Calu3 (cell line): ENCODE results near the gene CNTN5. TPM values are rescaled to one million over a fixed set of nuclear protein-coding genes. Genes with fewer than 3 reads are reported as not detected.

Experiments used
- BruUV-seq: library from RNA; stranded (reverse); fragments of 400-500 nt; replicated peaks from 2 replicates; lab custom pipeline; 2021; lab: Mats Ljungman, UMichigan
- CTCF ChIA-PET: fragments of 300-600 bp; sonication (Branson Sonifier 250); formaldehyde crosslinking; loops from one replicate; lab custom pipeline; 2022; ENCODE audit warnings: antibody characterized with exemption; lab: Charles Lee
- DNase-seq: peaks from one replicate; pipeline ENCODE4 v3.0.0; 2022
- H3K27ac Mint-ChIP-seq: one replicate; pipeline ENCODE4 v1.8.0; 2022; ENCODE audit warnings: mixed read lengths; ENCODE audit not compliant: unreplicated experiment
- H3K27me3 Mint-ChIP-seq: one replicate; pipeline ENCODE4 v1.8.0; 2022; ENCODE audit warnings: mixed read lengths; ENCODE audit not compliant: unreplicated experiment
- H3K36me3 Mint-ChIP-seq: one replicate; pipeline ENCODE4 v1.8.0; 2022; ENCODE audit warnings: mild to moderate bottlenecking, moderate library complexity, mixed read lengths; ENCODE audit not compliant: insufficient read depth, unreplicated experiment
- H3K4me1 Mint-ChIP-seq: one replicate; pipeline ENCODE4 v1.8.0; 2022; ENCODE audit warnings: mild to moderate bottlenecking, low read depth, mixed read lengths; ENCODE audit not compliant: unreplicated experiment
- H3K4me3 Mint-ChIP-seq: one replicate; pipeline ENCODE4 v1.8.0; 2022; ENCODE audit warnings: mild to moderate bottlenecking, low read depth, moderate library complexity, mixed read lengths; ENCODE audit not compliant: unreplicated experiment
- H3K9me3 Mint-ChIP-seq: one replicate; pipeline ENCODE4 v1.8.0; 2022; ENCODE audit warnings: low read depth, mixed read lengths; ENCODE audit not compliant: unreplicated experiment
- intact Hi-C: fragments of 100-400 bp; cut with micrococcal nuclease; formaldehyde crosslinking; loops from one replicate; pipeline ENCODE4 v1.10.0; 2022; ENCODE audit not compliant: unreplicated experiment
- total RNA-seq: library from RNA; stranded (reverse); gene quantifications from 2 replicates; pipeline ENCODE4 v1.2.3, GENCODE V29; 2022
- TF ChIP-seq, protein P1 (sequence below): fragments of 200-600 bp; IDR thresholded peaks from one replicate; pipeline ENCODE4 v1.8.0; 2022; ENCODE audit warnings: antibody characterized with exemption; ENCODE audit not compliant: unreplicated experiment

The CNTN5 gene
- total RNA-seq, 1 experiment from 2014 or later, result not detected

DNA sequence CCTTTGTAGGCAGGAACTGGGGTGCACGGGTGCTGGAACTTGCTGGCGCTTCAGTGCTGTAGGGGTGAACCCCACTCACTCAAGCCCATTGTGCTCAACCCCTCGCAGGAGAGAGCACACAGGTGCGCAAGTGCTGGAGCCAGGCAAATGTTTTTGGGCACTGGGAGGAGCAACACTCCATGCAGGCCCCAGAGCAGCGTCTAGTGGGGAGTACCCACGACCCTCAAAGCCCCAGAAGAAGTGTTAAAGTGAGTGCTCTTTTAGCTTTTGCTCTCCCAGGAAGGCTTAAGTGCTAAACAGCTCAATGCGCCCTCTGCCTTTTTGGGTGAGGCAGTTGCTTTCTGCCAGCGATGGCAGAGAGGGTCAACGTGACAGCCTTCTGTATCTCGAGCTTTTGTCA is 1384.2 kb downstream of the CNTN5 start:
- intact Hi-C loops, result no loop called here
- Mint-ChIP-seq H3K27ac (no peak overlapping the region), H3K9me3 (no peaks in the 10 kb centered on the region), H3K4me3 (no peak overlapping the region), H3K36me3 (no peaks in the 10 kb centered on the region), H3K4me1 (no peaks in the 10 kb centered on the region), H3K27me3 (no peaks in the 10 kb centered on the region)
- CTCF ChIA-PET, result no interaction called here
- no TSS peak for BruUV-seq
- TF ChIP-seq, protein P1, sequence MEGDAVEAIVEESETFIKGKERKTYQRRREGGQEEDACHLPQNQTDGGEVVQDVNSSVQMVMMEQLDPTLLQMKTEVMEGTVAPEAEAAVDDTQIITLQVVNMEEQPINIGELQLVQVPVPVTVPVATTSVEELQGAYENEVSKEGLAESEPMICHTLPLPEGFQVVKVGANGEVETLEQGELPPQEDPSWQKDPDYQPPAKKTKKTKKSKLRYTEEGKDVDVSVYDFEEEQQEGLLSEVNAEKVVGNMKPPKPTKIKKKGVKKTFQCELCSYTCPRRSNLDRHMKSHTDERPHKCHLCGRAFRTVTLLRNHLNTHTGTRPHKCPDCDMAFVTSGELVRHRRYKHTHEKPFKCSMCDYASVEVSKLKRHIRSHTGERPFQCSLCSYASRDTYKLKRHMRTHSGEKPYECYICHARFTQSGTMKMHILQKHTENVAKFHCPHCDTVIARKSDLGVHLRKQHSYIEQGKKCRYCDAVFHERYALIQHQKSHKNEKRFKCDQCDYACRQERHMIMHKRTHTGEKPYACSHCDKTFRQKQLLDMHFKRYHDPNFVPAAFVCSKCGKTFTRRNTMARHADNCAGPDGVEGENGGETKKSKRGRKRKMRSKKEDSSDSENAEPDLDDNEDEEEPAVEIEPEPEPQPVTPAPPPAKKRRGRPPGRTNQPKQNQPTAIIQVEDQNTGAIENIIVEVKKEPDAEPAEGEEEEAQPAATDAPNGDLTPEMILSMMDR, result no peak
- no peak for DNase-seq
